Measurements from ENCODE around the gene SLC22A5. TPM values are rescaled to one million over a fixed set of nuclear protein-coding genes. Genes with fewer than 3 reads are reported as not detected.

SLC22A5 gene
- total RNA-seq, 1 donor from 2014 or later = 1.2 TPM

DNA sequence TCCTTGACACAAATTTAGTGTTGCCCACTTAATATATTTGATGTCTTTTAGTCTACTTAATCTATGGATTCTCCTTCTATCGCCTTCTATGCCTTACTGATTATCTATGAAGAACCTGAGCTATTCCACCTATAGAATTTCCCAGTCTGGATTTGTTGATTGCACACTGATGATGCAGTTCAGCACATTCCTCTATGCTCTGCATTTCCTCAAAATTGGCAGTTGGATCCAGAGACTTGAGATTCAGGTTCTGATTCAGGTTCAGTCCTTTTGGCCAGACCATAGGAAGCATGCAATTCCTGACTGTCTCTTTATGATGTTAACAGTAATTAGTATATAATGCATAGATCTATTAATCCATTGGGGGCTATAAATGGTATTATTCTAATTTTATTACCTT, 13.8 kb downstream of the SLC22A5 start:
- Mint-ChIP-seq H3K27me3 (ENCODE audit: unreplicated experiment) (peaks cover 2% of the 10 kb centered on the region), H3K36me3 (ENCODE audit: low read depth, unreplicated experiment) (no peaks in the 10 kb centered on the region), H3K27ac (ENCODE audit: unreplicated experiment) (no peak overlapping the region)

DNA sequence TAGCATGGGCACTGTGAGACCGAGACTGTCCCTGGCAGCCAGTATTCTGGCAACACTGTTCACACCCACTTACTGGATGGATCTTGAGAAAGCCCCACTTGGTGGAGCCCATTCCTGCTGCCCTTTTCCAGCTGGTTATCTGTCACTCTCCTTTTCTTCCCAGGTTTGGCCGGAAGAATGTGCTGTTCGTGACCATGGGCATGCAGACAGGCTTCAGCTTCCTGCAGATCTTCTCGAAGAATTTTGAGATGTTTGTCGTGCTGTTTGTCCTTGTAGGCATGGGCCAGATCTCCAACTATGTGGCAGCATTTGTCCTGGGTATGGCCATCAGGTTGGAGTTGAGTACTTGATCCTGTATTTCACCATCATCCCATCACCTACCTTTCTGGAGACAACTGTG, 14.5 kb downstream of the SLC22A5 start:
- TF ChIP-seq, protein P1, sequence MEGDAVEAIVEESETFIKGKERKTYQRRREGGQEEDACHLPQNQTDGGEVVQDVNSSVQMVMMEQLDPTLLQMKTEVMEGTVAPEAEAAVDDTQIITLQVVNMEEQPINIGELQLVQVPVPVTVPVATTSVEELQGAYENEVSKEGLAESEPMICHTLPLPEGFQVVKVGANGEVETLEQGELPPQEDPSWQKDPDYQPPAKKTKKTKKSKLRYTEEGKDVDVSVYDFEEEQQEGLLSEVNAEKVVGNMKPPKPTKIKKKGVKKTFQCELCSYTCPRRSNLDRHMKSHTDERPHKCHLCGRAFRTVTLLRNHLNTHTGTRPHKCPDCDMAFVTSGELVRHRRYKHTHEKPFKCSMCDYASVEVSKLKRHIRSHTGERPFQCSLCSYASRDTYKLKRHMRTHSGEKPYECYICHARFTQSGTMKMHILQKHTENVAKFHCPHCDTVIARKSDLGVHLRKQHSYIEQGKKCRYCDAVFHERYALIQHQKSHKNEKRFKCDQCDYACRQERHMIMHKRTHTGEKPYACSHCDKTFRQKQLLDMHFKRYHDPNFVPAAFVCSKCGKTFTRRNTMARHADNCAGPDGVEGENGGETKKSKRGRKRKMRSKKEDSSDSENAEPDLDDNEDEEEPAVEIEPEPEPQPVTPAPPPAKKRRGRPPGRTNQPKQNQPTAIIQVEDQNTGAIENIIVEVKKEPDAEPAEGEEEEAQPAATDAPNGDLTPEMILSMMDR (IDR thresholded peaks at IDR 0.05; ENCODE audit: unreplicated experiment) = no peak
- H3K27me3 Mint-ChIP-seq (ENCODE audit: unreplicated experiment) = peaks cover 2% of the 10 kb centered on the region
- no peak for DNase-seq (ENCODE audit: low spot score)
- H3K4me1 Mint-ChIP-seq (ENCODE audit: unreplicated experiment) = peaks cover 14% of the 10 kb centered on the region
- no peak overlapping the region for H3K4me3 Mint-ChIP-seq (ENCODE audit: unreplicated experiment)
- H3K27ac Mint-ChIP-seq (ENCODE audit: unreplicated experiment) = no peak overlapping the region
- H3K9me3 Mint-ChIP-seq (ENCODE audit: unreplicated experiment) = no peaks in the 10 kb centered on the region
- H3K36me3 Mint-ChIP-seq (ENCODE audit: low read depth, unreplicated experiment) = no peaks in the 10 kb centered on the region

More for the DNA sequence above, 13.8 kb downstream of the SLC22A5 start:
- Mint-ChIP-seq H3K4me3 (ENCODE audit: unreplicated experiment) (no peak overlapping the region), H3K9me3 (ENCODE audit: unreplicated experiment) (no peaks in the 10 kb centered on the region), H3K4me1 (ENCODE audit: unreplicated experiment) (peaks cover 7% of the 10 kb centered on the region)
- TF ChIP-seq, protein P1 (IDR thresholded peaks at IDR 0.05; ENCODE audit: unreplicated experiment) = no peak
- DNase-seq (ENCODE audit: low spot score) = no peak

DNA sequence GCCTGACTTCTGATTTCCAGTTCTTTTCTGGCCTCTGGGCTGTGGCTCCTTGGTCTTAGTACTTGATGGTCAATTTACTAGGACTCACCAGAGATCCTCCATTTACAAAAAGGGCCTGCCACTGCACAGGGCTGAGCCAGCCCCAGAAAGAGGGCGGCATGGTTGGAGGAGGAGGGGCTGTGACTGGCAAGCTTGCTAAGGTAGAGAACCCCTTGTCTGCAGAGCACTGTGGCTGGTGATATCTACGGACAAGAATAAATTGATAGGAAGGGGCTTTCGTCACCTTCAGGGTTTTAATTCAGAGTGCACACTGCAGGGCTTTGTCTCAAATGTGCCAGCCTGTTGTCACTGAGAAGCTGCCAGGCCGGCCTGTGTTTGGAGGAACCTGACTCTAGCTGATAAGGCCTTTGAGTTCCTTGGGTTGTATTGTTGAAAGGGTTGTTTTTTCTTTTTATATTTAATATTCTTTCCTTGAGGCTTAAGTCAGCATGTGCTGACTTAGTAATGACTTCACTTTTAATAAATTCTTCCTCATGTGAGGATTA, 15.1 kb downstream of the SLC22A5 start:
- H3K9me3 Mint-ChIP-seq (ENCODE audit: unreplicated experiment) = no peaks in the 10 kb centered on the region
- TF ChIP-seq, protein P1 (IDR thresholded peaks at IDR 0.05; ENCODE audit: unreplicated experiment) = no peak
- H3K4me1 Mint-ChIP-seq (ENCODE audit: unreplicated experiment) = peaks cover 14% of the 10 kb centered on the region
- peaks cover 2% of the 10 kb centered on the region for H3K27me3 Mint-ChIP-seq (ENCODE audit: unreplicated experiment)
- no peak overlapping the region for H3K4me3 Mint-ChIP-seq (ENCODE audit: unreplicated experiment)
- no peak overlapping the region for H3K27ac Mint-ChIP-seq (ENCODE audit: unreplicated experiment)
- DNase-seq (ENCODE audit: low spot score) = no peak
- H3K36me3 Mint-ChIP-seq (ENCODE audit: low read depth, unreplicated experiment) = no peaks in the 10 kb centered on the region

DNA sequence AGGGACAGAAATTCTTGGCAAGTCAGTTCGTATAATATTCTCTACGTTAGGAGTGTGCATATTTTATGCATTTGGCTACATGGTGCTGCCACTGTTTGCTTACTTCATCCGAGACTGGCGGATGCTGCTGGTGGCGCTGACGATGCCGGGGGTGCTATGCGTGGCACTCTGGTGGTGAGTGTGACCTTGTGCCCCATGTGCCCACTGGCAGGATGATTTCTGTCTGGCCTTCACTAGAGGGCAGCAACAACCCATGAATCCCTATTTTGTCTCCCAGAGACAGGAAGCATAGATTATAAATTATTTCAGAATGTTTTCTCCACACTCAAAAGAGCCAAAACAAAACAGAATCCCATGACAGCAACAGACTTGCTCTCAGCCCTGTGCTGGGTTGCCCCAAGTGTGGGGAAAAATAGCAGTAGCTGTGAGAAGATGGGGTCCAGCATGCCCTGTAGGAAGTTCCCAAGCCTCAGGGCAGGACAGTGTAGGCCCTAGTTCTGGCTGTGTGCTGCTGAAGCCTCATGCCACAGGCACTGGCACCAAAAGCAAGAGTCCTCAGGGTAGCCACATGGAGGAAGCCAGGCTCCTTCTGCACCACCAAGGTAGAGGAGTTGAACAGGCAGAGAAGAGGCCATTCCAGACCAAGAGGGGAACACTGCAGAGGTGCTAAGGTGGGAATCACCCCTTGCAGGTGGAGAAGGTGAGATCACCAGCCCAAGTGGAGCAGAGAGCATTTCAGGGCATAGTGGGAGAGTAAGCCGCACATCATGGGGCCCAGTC, 16.0 kb downstream of the SLC22A5 start:
- Mint-ChIP-seq H3K4me3 (ENCODE audit: unreplicated experiment) (no peak overlapping the region), H3K27ac (ENCODE audit: unreplicated experiment) (no peak overlapping the region), H3K27me3 (ENCODE audit: unreplicated experiment) (peaks cover 2% of the 10 kb centered on the region), H3K36me3 (ENCODE audit: low read depth, unreplicated experiment) (no peaks in the 10 kb centered on the region), H3K4me1 (ENCODE audit: unreplicated experiment) (peaks cover 14% of the 10 kb centered on the region), H3K9me3 (ENCODE audit: unreplicated experiment) (no peaks in the 10 kb centered on the region)
- TF ChIP-seq, protein P1 (IDR thresholded peaks at IDR 0.05; ENCODE audit: unreplicated experiment) = peak; percentile 53
- peak; percentile 42 for DNase-seq (ENCODE audit: low spot score)

DNA sequence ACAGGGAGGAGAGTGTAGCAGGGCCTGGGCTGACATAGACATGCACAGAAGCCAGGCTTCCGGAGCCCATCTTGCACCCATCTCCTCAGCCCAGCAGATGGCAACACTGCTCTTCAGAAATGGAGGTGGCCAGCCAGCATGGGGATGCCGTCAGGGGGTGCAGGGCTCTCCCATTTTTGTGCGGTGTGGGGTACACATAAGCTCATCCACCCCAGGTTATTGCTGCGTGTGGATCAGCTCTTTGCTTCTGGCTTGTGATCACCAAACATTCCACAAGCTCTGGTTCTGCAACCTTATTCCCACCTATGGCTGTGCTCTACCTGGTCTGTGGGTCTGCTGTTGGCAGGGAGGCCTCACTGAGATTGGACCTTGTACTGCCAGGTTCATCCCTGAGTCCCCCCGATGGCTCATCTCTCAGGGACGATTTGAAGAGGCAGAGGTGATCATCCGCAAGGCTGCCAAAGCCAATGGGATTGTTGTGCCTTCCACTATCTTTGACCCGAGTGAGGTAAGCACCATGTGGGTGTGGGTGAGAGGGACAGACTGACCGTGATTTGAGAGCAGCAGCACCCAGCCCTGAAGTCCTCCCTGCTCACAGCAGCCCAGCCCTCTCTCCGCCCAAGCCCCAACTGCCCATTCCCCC, 17.3 kb downstream of the SLC22A5 start:
- Mint-ChIP-seq H3K36me3 (ENCODE audit: low read depth, unreplicated experiment) (no peaks in the 10 kb centered on the region), H3K4me1 (ENCODE audit: unreplicated experiment) (peaks cover 14% of the 10 kb centered on the region), H3K27me3 (ENCODE audit: unreplicated experiment) (peaks cover 2% of the 10 kb centered on the region), H3K27ac (ENCODE audit: unreplicated experiment) (no peak overlapping the region), H3K4me3 (ENCODE audit: unreplicated experiment) (no peak overlapping the region), H3K9me3 (ENCODE audit: unreplicated experiment) (no peaks in the 10 kb centered on the region)
- peak; percentile 68 for DNase-seq (ENCODE audit: low spot score)
- TF ChIP-seq, protein P1 (IDR thresholded peaks at IDR 0.05; ENCODE audit: unreplicated experiment) = peak; percentile 62

Data from endothelial cell (in vitro differentiated cells).